IMR-90 (cell line): Measurements from ENCODE around the gene PERM1. TPM values are rescaled to one million over a fixed set of nuclear protein-coding genes. Genes with fewer than 3 reads are reported as not detected.

Experiments
- ATAC-seq: fragments of 200-7000 bp; cut with Tn5 transposase; 2 replicates; pipeline ENCODE4 v1.9.1; 2020; ENCODE audit warnings: low read depth, mild to moderate bottlenecking, moderate library complexity
- BruUV-seq: library from RNA; stranded (reverse); fragments of 400-500 nt; replicated peaks from 2 replicates; lab custom pipeline; 2021; lab: Mats Ljungman, UMichigan
- CTCF ChIA-PET: fragments of 300-600 bp; formaldehyde crosslinking; extraction: SDS; loops from one replicate; lab custom pipeline; 2021; ENCODE audit warnings: antibody characterized with exemption; lab: Yijun Ruan, JAX
- POLR2A ChIA-PET: fragments of 300-600 bp; sonication (Branson Sonifier 250); formaldehyde crosslinking; loops from one replicate; lab custom pipeline; 2022; ENCODE audit warnings: antibody characterized with exemption; ENCODE audit not compliant: unreplicated experiment; lab: Charles Lee
- DNase-seq: peaks from one replicate; pipeline ENCODE4 v3.0.0; 2013
- H2AFZ ChIP-seq: replicated peaks from 2 replicates; pipeline ENCODE3; 2013; ENCODE audit warnings: low read length, mild to moderate bottlenecking; ENCODE audit not compliant: poor library complexity
- H2AK5ac ChIP-seq: 2 replicates; pipeline ENCODE4 v1.6.1; 2013; ENCODE audit warnings: low read depth, low read length, inconsistent platforms
- H2AK9ac ChIP-seq: replicated peaks from 2 replicates; pipeline ENCODE3; 2013; ENCODE audit warnings: mild to moderate bottlenecking, low read depth, low read length, moderate library complexity; ENCODE audit not compliant: poor library complexity
- H2BK120ac ChIP-seq: 2 replicates; pipeline ENCODE4 v1.6.1; 2013; ENCODE audit warnings: low read depth, low read length, inconsistent platforms
- H2BK15ac ChIP-seq: 3 replicates; pipeline ENCODE4 v1.6.1; 2013; ENCODE audit warnings: low read depth, low read length, inconsistent platforms
- H2BK20ac ChIP-seq: 2 replicates; pipeline ENCODE4 v1.6.1; 2013; ENCODE audit warnings: low read depth, mild to moderate bottlenecking, inconsistent platforms, low read length, moderate library complexity
- H2BK5ac ChIP-seq: 2 replicates; pipeline ENCODE4 v1.6.1; 2013; ENCODE audit warnings: mild to moderate bottlenecking, low read depth, low read length, inconsistent platforms; ENCODE audit not compliant: poor library complexity, severe bottlenecking
- H3K14ac ChIP-seq: replicated peaks from 2 replicates; pipeline ENCODE4 v1.6.1; 2013; ENCODE audit warnings: low read depth, low read length, inconsistent platforms
- H3K18ac ChIP-seq: 2 replicates; pipeline ENCODE4 v1.6.1; 2013; ENCODE audit warnings: low read depth, low read length, control low read depth
- H3K23ac ChIP-seq: 2 replicates; pipeline ENCODE4 v1.6.1; 2013; ENCODE audit warnings: low read depth, low read length, inconsistent platforms
- H3K27ac ChIP-seq: 2 replicates; pipeline ENCODE4 v1.5.1; 2013; ENCODE audit warnings: mild to moderate bottlenecking, control low read depth, low read length; ENCODE audit not compliant: insufficient read depth
- H3K27me3 ChIP-seq: 2 replicates; pipeline ENCODE4 v1.6.1; 2013; ENCODE audit warnings: low read length; ENCODE audit not compliant: control insufficient read depth, insufficient read depth
- H3K36me3 ChIP-seq: 2 replicates; pipeline ENCODE4 v1.6.1; 2013; ENCODE audit warnings: low read length, mixed read lengths; ENCODE audit not compliant: control insufficient read depth, insufficient read depth
- H3K4ac ChIP-seq: 2 replicates; pipeline ENCODE4 v1.6.1; 2013; ENCODE audit warnings: low read depth, low read length, inconsistent platforms
- H3K4me1 ChIP-seq: 2 replicates; pipeline ENCODE4 v1.6.1; 2013; ENCODE audit warnings: low read length, mixed read lengths; ENCODE audit not compliant: control insufficient read depth, insufficient read depth
- H3K4me2 ChIP-seq: 2 replicates; pipeline ENCODE4 v1.6.1; 2013; ENCODE audit warnings: low read depth, mild to moderate bottlenecking, control low read depth, low read length, moderate library complexity
- H3K4me3 ChIP-seq: 2 replicates; pipeline ENCODE4 v1.5.1; 2013; ENCODE audit warnings: low read depth, mild to moderate bottlenecking, control low read depth, low read length, moderate library complexity; ENCODE audit not compliant: insufficient read depth
- H3K56ac ChIP-seq: 2 replicates; pipeline ENCODE4 v1.6.1; 2013; ENCODE audit warnings: low read length, inconsistent platforms; ENCODE audit not compliant: insufficient read depth; ENCODE audit errors: extremely low read depth
- H3K79me1 ChIP-seq, 2 experiments: 2 replicates each; pipeline ENCODE4 v1.6.1; 2013; ENCODE audit warnings: low read length in 2 of 2, inconsistent platforms in 1 of 2, low read depth in 1 of 2
- H3K9ac ChIP-seq: 2 replicates; pipeline ENCODE4 v1.6.1; 2013; ENCODE audit warnings: low read depth, low read length, control low read depth
- H3K9me1 ChIP-seq: 2 replicates; pipeline ENCODE4 v1.6.1; 2013; ENCODE audit warnings: low read length, inconsistent platforms; ENCODE audit not compliant: insufficient read depth
- H3K9me3 ChIP-seq: 2 replicates; pipeline ENCODE4 v1.6.1; 2013; ENCODE audit warnings: low read length; ENCODE audit not compliant: control insufficient read depth, insufficient read depth
- H4K20me1 ChIP-seq: 2 replicates; pipeline ENCODE4 v1.6.1; 2013; ENCODE audit warnings: low read length, inconsistent platforms; ENCODE audit not compliant: insufficient read depth
- H4K5ac ChIP-seq: 2 replicates; pipeline ENCODE4 v1.6.1; 2013; ENCODE audit warnings: mild to moderate bottlenecking, low read depth, low read length, control low read depth
- H4K8ac ChIP-seq, 2 experiments: 2 replicates each; pipeline ENCODE4 v1.6.1; 2013; ENCODE audit warnings: low read depth in 2 of 2, low read length in 2 of 2, control low read depth in 1 of 2, inconsistent platforms in 1 of 2
- H4K91ac ChIP-seq: 2 replicates; pipeline ENCODE4 v1.6.1; 2013; ENCODE audit warnings: low read depth, low read length, inconsistent platforms; ENCODE audit not compliant: insufficient read depth
- BHLHE40 ChIP-seq: fragments of 150-350 bp; IDR thresholded peaks from 2 replicates; pipeline ENCODE4 v1.6.1; 2016; ENCODE audit warnings: mild to moderate bottlenecking, low read depth, low read length
- CEBPB ChIP-seq: IDR thresholded peaks from 2 replicates; pipeline ENCODE4 v1.6.1; 2012; ENCODE audit warnings: low read depth, low read length, improper control_type of control experiment
- CHD1 ChIP-seq: IDR thresholded peaks from 2 replicates; pipeline ENCODE4 v1.6.1; 2012; ENCODE audit warnings: low read depth, low read length, improper control_type of control experiment
- CTCF ChIP-seq: conservative IDR thresholded peaks from 2 replicates; pipeline ENCODE4 v1.5.1; 2012; ENCODE audit warnings: mild to moderate bottlenecking, low read depth, low read length, improper control_type of control experiment
- ELK1 ChIP-seq: fragments of 150-350 bp; IDR thresholded peaks from 2 replicates; pipeline ENCODE4 v1.6.1; 2016; ENCODE audit warnings: low read depth, mild to moderate bottlenecking, low read length, moderate library complexity, borderline replicate concordance
- FOS ChIP-seq: fragments of 150-350 bp; IDR thresholded peaks from 2 replicates; pipeline ENCODE4 v1.6.1; 2016; ENCODE audit warnings: low read depth, low read length
- MAFK ChIP-seq: IDR thresholded peaks from 2 replicates; pipeline ENCODE4 v1.6.1; 2012; ENCODE audit warnings: low read depth, low read length, improper control_type of control experiment
- MXI1 ChIP-seq: IDR thresholded peaks from 2 replicates; pipeline ENCODE4 v1.6.1; 2012; ENCODE audit warnings: low read depth, mild to moderate bottlenecking, low read length, moderate library complexity, borderline replicate concordance
- NFE2L2 ChIP-seq: fragments of 150-350 bp; IDR thresholded peaks from 2 replicates; pipeline ENCODE4 v1.6.1; 2016; ENCODE audit warnings: low read depth, mild to moderate bottlenecking, low read length
- POLR2A ChIP-seq: IDR thresholded peaks from 2 replicates; pipeline ENCODE4 v1.6.1; 2012; ENCODE audit warnings: mild to moderate bottlenecking, low read depth, low read length
- RAD21 ChIP-seq: IDR thresholded peaks from 2 replicates; pipeline ENCODE4 v1.6.1; 2012; ENCODE audit warnings: low read length, improper control_type of control experiment
- RCOR1 ChIP-seq: IDR thresholded peaks from 2 replicates; pipeline ENCODE4 v1.6.1; 2012; ENCODE audit warnings: mild to moderate bottlenecking, low read length, improper control_type of control experiment; ENCODE audit not compliant: insufficient replicate concordance
- RFX5 ChIP-seq: IDR thresholded peaks from 2 replicates; pipeline ENCODE4 v1.8.0; 2012; ENCODE audit warnings: low read depth, mild to moderate bottlenecking, low read length, moderate library complexity
- SMC3 ChIP-seq: fragments of 150-350 bp; IDR thresholded peaks from 2 replicates; pipeline ENCODE4 v1.6.1; 2016; ENCODE audit warnings: low read depth, mild to moderate bottlenecking, antibody characterized with exemption, low read length, moderate library complexity
- USF2 ChIP-seq: fragments of 150-350 bp; IDR thresholded peaks from 2 replicates; pipeline ENCODE4 v1.6.1; 2017; ENCODE audit warnings: mild to moderate bottlenecking, antibody characterized with exemption, low read length, low read depth
- WGBS, 2 experiments: methylation state at CpG; one replicate each; pipeline versions ENCODE4 v1.1.5 to v1.1.7; 2013; ENCODE audit warnings: missing lambda C conversion rate in 2 of 2; ENCODE audit not compliant: insufficient read length in 1 of 2; ENCODE audit errors: extremely low coverage in 2 of 2; 5-methylcytosine and 5-hydroxymethylcytosine counted together
- dilution Hi-C: fragments of 300-500 bp; cut with HindIII; formaldehyde crosslinking; loops from one replicate; pipeline ENCODE4 v1.14.3; 2018; ENCODE audit warnings: low sequenced_read_pairs; ENCODE audit not compliant: unreplicated experiment
- in situ Hi-C: fragments of 300-500 bp; cut with MboI; formaldehyde crosslinking; loops from 3 replicates; pipeline ENCODE4 v1.14.3; 2019; ENCODE audit warnings: low sequenced_read_pairs, inconsistent platforms, mixed read lengths
- intact Hi-C: fragments of 100-400 bp; cut with micrococcal nuclease; formaldehyde crosslinking; loops from 2 replicates; pipeline ENCODE4 v1.10.0; 2022
- polyA plus RNA-seq, 3 experiments: library from polyadenylated mRNA; depleted of rRNA; stranded (reverse); fragments of >200 nt; gene quantifications; 2 replicates each; pipeline ENCODE4 v1.2.3, GENCODE V29; 2012; ENCODE audit warnings: low replicate concordance in 1 of 3
- total RNA-seq: library from RNA; depleted of rRNA; stranded (reverse); fragments of >200 nt; gene quantifications from 2 replicates; pipeline ENCODE4 v1.2.3, GENCODE V29; 2012

PERM1 gene
- total and polyA plus RNA-seq, 2 of the 4 experiments (the other 2 are of a cell fraction), result not detected

- DNase-seq, result no peak
- no peak overlapping the region for H3K4me2 ChIP-seq
- no peak for TF ChIP-seq POLR2A
- no peak for TF ChIP-seq CTCF
- no peak for TF ChIP-seq FOS
- no peak for TF ChIP-seq CEBPB
- TF ChIP-seq CHD1, result no peak
- TF ChIP-seq SMC3, result no peak
- no peak for TF ChIP-seq RAD21
- TF ChIP-seq RCOR1, result no peak
- TF ChIP-seq BHLHE40, result no peak
- no peak for TF ChIP-seq USF2
- TF ChIP-seq MAFK, result no peak
- no peak for TF ChIP-seq RFX5
- no peak for TF ChIP-seq MXI1
- TF ChIP-seq ELK1, result no peak
- TF ChIP-seq NFE2L2, result no peak
These were observed 40.6 kb upstream of the PERM1 start for GRCh38 chr1:1022302-1023009.

More at GRCh38 chr1:1022302-1023009, 40.6 kb upstream of the PERM1 start:
- Histone ChIP-seq H3K4me3 (no peak overlapping the region), H3K56ac (no peak overlapping the region), H2AFZ (peak overlapping the region; percentile 21), H4K8ac (no peak overlapping the region), H2AK9ac (peak overlapping the region; percentile 78), H4K5ac (no peak overlapping the region), H3K9me3 (no peaks in the 10 kb centered on the region), H3K4me1 (peaks cover 20% of the 10 kb centered on the region), H3K9ac (no peak overlapping the region), H3K18ac (no peak overlapping the region), H3K27me3 (no peaks in the 10 kb centered on the region), H4K91ac (no peak overlapping the region), H3K4ac (no peak overlapping the region; the same call in 1 of the 2 replicates), H3K36me3 (peaks cover 27% of the 10 kb centered on the region), H4K20me1 (peaks cover 44% of the 10 kb centered on the region), H3K9me1 (peaks cover 2% of the 10 kb centered on the region; the same call in 1 of the 2 replicates), H2BK120ac (no peak overlapping the region), H3K79me1 (peaks cover 22 to 50% of the 10 kb centered on the region in 2 experiments; a peak in 3 of 4 replicates), H3K14ac (no peak overlapping the region; the same call in 1 of the 2 replicates), H2AK5ac (peak overlapping the region; percentile 13; the same call in 1 of the 2 replicates), H3K23ac (no peak overlapping the region), H2BK5ac (no peak overlapping the region), H3K27ac (no peak overlapping the region; the same call in 1 of the 2 replicates), H2BK20ac (no peak overlapping the region), H2BK15ac (no peak overlapping the region)
- CTCF ChIA-PET, result no interaction called here
- dilution Hi-C loops (no loop called here), intact Hi-C loops (no loop called here), in situ Hi-C loops (no loop called here)
- 73% methylated on average over 3 of the region's 27 CpGs; no CpG with 5 or more reads in 1 of the 2 experiments for WGBS, 2 experiments
- BruUV-seq, result no TSS peak
- no peak for ATAC-seq
- POLR2A ChIA-PET, result interaction anchor here (0.5 kb wide), 1 partner anchor 35 kb away, joined by 5 read pairs; no protein-coding TSS in a partner anchor
